GM19438 (cell line): ENCODE measurements around the gene FTH1.
"Not testable (repeated sequence)": the region's sequence is repeated elsewhere in the genome, so short reads cannot be mapped to it uniquely, and the experiment has no call there.

Experiments used
- ATAC-seq: cut with Tn5 transposase; IDR thresholded peaks from one replicate; pipeline ENCODE4 v1.9.1; 2021; ENCODE audit warnings: low read depth; ENCODE audit not compliant: unreplicated experiment

FTH1 gene

GRCh38 chr11:61978703-61979661 is 11.5 kb upstream of the FTH1 start:
- no peak for ATAC-seq

DNA sequence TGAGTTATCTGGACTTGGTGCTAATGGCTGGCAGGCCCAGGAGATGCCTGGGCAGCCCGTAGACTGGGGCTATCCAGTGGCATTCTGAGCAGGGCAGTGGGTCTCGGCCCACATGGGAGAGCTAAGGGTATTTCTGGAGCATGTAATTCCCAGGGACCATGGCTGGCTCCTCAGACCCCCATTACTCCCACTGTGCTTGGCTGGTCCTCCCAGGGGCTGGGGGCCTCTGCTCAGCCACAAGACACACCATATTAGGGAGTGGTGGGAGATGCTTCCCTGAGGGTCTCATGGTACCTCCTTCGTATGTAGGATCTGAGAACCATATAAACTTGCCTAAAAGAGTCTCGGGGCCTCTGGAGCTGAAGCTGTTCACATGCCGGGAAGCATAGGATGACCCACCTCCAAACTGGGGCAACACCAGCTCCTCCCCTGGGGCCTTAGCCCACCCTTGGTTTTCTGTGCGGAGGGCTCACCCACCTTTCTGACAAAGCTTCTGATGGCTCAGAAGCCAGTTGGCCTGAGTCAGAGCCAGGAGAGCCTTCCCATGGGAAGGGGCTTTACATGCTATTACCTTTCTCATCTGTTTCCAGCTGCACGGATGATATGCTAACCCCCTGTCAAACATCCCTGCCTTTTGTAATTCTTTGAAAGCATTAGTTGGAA is 9.5 kb upstream of the FTH1 start:
- ATAC-seq: no peak

GRCh38 chr11:61976420-61976800 is 9.0 kb upstream of the FTH1 start:
- ATAC-seq: no peak

GRCh38 chr11:61975638-61976419 is 8.4 kb upstream of the FTH1 start:
- no peak for ATAC-seq

- no peak for ATAC-seq
Measured at GRCh38 chr11:61974766-61975631, 7.6 kb upstream of the FTH1 start.

- ATAC-seq: no peak
Measured at GRCh38 chr11:61973476-61974162, 6.2 kb upstream of the FTH1 start.

DNA sequence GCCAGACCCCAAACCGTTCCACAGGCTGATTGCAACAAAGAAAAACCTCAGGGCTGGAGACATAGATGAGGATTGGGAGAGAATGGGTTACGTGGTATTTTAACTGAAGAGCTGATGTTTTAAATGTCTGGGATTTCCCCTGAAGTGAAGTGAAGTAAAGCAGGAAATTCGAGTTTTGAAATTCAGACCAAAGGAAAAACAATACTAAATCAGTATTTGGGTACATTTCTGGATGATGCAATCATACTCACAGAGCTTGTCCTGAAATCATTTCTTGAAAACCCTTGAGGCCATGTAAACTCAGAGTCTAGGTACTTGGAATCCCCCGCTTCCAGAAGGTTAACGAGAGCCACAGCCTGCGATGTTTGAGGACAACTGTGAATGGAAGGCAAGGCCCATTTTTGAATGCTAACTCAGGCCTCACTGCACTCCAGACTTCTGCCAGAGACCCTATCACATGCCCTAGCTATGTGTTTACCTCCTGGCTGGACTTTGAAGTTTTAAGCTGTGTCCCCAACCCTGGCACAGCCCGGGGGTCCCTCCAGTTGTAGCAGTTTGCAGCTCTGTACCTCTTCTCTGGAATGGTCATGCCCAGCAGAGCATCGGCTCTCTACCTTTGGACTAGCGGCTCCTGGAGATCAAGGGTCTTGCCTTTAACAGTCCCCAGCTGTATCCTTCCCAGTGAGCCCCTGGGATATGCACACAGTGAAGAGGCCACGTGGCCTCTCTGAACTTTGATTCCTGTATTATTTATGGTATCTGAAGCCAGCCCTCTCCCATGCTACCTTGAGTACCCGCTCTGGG is 5.4 kb upstream of the FTH1 start:
- no peak for ATAC-seq

DNA sequence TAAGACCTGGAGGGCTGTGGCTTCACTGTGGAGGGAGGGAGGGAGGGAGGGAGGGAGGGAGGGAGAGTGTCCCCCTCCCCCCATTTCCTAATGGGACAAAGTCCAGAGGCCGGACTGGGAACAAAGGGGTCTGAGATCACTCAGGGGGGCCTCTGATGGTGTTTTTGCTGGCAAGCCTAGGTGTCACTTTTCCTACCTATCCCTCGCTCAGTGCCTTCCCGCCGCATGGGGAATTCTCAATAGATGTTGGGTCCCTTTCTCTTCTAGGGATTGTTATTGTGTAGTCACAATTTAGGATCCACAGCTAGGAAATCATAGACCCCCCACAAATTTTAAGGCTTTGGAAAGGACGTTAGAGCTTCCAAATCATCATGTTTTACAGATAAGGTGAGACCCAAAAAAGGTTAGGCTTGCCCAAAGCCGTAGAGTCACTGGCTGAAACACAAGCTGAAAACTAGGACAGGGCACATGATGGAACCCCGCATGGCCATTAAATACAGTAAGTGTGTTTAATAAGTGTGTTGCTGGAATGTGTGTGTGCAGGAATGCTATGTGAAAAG is 4.8 kb upstream of the FTH1 start:
- ATAC-seq: no peak

- no peak for ATAC-seq
Measured at GRCh38 chr11:61971248-61972111, 4.0 kb upstream of the FTH1 start.

- no peak for ATAC-seq
Measured at GRCh38 chr11:61969838-61970662, 2.6 kb upstream of the FTH1 start.

DNA sequence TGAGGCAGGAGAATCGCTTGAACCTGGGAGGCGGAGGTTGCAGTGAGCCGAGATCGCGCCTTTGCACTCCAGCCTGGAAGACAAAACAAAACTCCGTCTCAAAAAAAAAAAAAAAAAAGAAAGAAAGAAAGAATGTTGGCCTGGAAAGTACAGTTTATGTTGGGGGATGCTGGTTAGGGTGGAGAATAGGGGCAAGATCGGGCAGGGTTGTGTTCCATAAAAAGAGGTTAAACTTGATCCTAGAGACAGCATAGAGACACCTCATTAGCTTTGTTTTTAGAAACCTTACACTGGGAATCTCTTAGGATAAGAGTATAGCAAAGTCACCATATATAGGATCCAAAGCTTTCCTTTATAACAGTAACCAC is 1.9 kb upstream of the FTH1 start:
- ATAC-seq: no peak

- ATAC-seq: no peak
Measured at GRCh38 chr11:61968758-61969390, 1.4 kb upstream of the FTH1 start.

DNA sequence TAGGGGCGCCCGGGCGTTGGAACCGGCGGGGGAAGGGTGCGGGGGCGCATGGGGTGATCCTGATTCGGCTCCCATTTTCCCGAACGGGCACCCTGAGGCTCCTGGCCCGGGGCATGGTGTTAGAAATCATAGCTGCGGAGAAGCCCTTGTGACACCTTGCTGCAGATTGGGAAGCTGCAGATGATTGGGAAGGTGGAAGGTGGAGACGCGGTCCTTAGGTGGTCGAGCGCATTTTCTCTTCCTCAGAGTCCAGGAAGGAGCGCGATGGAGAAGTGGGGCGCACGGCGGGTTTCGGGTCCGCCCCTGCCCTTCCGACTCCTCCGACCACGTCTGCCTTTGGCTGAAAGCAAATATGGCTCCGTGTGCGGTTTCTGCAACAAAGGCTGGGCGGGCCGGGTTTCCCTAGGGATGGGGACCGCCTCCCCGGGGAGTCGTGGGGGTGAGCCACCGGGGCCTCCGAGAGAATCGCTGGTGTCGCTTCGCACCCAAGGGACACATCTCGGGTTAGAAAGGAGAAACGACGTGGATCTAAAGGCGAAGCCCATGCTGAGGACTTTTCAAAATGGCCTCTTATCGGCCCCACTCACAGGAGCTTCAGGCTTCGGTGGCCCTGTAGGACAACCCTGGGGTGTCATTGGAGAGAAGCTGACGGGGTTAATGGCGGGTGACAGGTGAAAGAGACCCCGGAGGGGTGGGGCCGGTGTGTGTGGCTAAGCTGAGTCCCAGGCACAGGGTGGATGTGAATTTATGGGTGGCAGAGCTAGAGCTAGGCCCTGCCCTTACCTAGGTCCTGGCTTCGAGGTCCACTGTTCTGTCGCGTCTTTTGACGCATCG is 707 bp upstream of the FTH1 start:
- peak; percentile 46 for ATAC-seq

GRCh38 chr11:61966734-61967115 is 709 bp downstream of the FTH1 start:
- ATAC-seq: no peak

DNA sequence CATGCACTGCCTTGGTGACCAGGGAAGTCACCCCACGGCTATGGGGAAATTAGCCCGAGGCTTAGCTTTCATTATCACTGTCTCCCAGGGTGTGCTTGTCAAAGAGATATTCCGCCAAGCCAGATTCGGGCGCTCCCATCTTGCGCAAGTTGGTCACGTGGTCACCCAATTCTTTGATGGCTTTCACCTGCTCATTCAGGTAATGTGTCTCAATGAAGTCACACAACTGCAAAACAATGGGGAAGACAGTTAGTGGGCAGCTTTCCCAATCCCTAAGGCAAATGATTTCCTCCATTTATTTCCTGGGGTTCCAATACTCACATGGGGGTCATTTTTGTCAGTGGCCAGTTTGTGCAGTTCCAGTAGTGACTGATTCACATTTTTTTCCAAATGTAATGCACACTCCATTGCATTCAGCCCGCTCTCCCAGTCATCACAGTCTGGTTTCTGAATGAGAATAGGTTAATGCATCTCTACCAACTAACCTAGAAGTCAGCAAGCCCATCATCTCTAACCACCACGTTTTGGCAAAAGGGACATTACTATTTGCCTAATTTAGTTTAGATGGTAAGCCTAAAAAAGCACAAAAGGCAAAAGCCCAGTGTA is 2.7 kb downstream of the FTH1 start:
- not testable (repeated sequence) for ATAC-seq
